HepG2 (cell line): ENCODE results near the gene AP4S1. TPM values are rescaled to one million over a fixed set of nuclear protein-coding genes. Genes with fewer than 3 reads are reported as not detected.
A peak's percentile ranks its signal among the peaks of the same experiment; 100 is the strongest.

Experiments
- ATAC-seq: fragments of 200-7000 bp; cut with Tn5 transposase; 3 replicates; pipeline ENCODE4 v1.9.1; 2020; ENCODE audit warnings: mild to moderate bottlenecking, moderate library complexity
- BruUV-seq: library from RNA; stranded (reverse); fragments of 400-500 nt; replicated peaks from 2 replicates; lab custom pipeline; 2021; lab: Mats Ljungman, UMichigan
- CTCF ChIA-PET: fragments of 300-600 bp; formaldehyde crosslinking; extraction: SDS; loops from one replicate; lab custom pipeline; 2021; ENCODE audit warnings: low total read pairs, inconsistent platforms, low intra/inter-chr PET ratio; lab: Yijun Ruan, JAX
- POLR2A ChIA-PET: fragments of 350-600 bp; sonication (Branson Sonifier 250); formaldehyde crosslinking; loops from one replicate; lab custom pipeline; 2020; ENCODE audit warnings: antibody characterized with exemption, inconsistent platforms; lab: Yijun Ruan, JAX
- DNase-seq: peaks from one replicate; pipeline ENCODE4 v3.0.0-alpha.2; 2015; ENCODE audit warnings: low spot score
- FAIRE-seq: peaks from 3 replicates; lab custom pipeline; 2011; peaks lifted over from hg19 to GRCh38; lab: Jason Lieb, UNC
- H2AFZ ChIP-seq: one replicate; pipeline ENCODE4 v1.6.1; 2011; ENCODE audit warnings: low read length, inconsistent platforms
- H3K27ac ChIP-seq: fragments of 300-600 bp; 3 replicates; pipeline ENCODE4 v1.8.0; 2011; ENCODE audit warnings: mixed run types, mild to moderate bottlenecking, mixed read lengths, low read length, inconsistent platforms; ENCODE audit not compliant: insufficient read depth; ENCODE audit errors: extremely low read length
- H3K27me3 ChIP-seq, 2 experiments: fragments of 200-600 bp in 1 of 2; 2 replicates in 1 of 2; 3 replicates in 1 of 2; pipeline versions ENCODE4 v1.6.0 to v1.8.0; 2011; ENCODE audit warnings: low read length in 2 of 2, mild to moderate bottlenecking in 2 of 2, moderate library complexity in 2 of 2, inconsistent platforms in 1 of 2; ENCODE audit not compliant: insufficient read depth in 2 of 2, control insufficient read depth in 1 of 2
- H3K36me3 ChIP-seq, 2 experiments: fragments of 200-600 bp in 1 of 2; replicated peaks in 1 of 2; 2 replicates in 1 of 2; 3 replicates in 1 of 2; pipeline versions ENCODE4 v1.5.1 to v1.8.0; 2011; ENCODE audit warnings: low read length in 2 of 2, inconsistent platforms in 1 of 2; ENCODE audit not compliant: insufficient read depth in 2 of 2, control insufficient read depth in 1 of 2
- H3K4me1 ChIP-seq: 2 replicates; pipeline ENCODE4 v1.5.1; 2012; ENCODE audit warnings: low read length, inconsistent platforms; ENCODE audit not compliant: insufficient read depth
- H3K4me2 ChIP-seq: 2 replicates; pipeline ENCODE4 v1.6.0; 2011; ENCODE audit warnings: low read depth, low read length, inconsistent platforms
- H3K4me3 ChIP-seq, 3 experiments: fragments of 200-600 bp in 1 of 3; sonication (generic), shearing (Covaris generic) in 1 of 3; replicated peaks in 1 of 3; 2 replicates each; pipeline ENCODE4 v1.5.1; 2011 to 2016; ENCODE audit warnings: low read length in 3 of 3, inconsistent platforms in 2 of 3, low read depth in 2 of 3, mild to moderate bottlenecking in 2 of 3, control low read depth in 1 of 3, mixed read lengths in 1 of 3; ENCODE audit not compliant: insufficient read depth in 1 of 3
- H3K79me2 ChIP-seq: one replicate; pipeline ENCODE4 v1.6.1; 2011; ENCODE audit warnings: low read length, inconsistent platforms; ENCODE audit not compliant: insufficient read depth
- H3K9ac ChIP-seq: 2 replicates; pipeline ENCODE4 v1.6.0; 2011; ENCODE audit warnings: mild to moderate bottlenecking, low read depth, low read length, inconsistent platforms; ENCODE audit not compliant: insufficient read depth
- H3K9me3 ChIP-seq: 2 replicates; pipeline ENCODE4 v1.5.1; 2012; ENCODE audit warnings: mild to moderate bottlenecking, low read length
- H4K20me1 ChIP-seq: 2 replicates; pipeline ENCODE4 v1.6.0; 2011; ENCODE audit warnings: inconsistent platforms, mild to moderate bottlenecking, low read length, moderate library complexity; ENCODE audit not compliant: insufficient read depth
- CSRNP1 ChIP-seq: sonication (generic); formaldehyde crosslinking; IDR thresholded peaks from 2 replicates; pipeline ENCODE4 v1.8.1; 2023; ENCODE audit warnings: mild to moderate bottlenecking, missing genetic modification reagents
- DMTF1 ChIP-seq: sonication (generic); formaldehyde crosslinking; IDR thresholded peaks from 2 replicates; pipeline ENCODE4 v1.4.0; 2020; ENCODE audit warnings: mild to moderate bottlenecking, missing genetic modification reagents
- FOXA3 ChIP-seq: IDR thresholded peaks from 2 replicates; pipeline ENCODE4 v1.6.1; 2016; ENCODE audit warnings: missing genetic modification reagents, missing compliant biosample characterization
- JARID2 ChIP-seq: sonication (generic); formaldehyde crosslinking; IDR thresholded peaks from 2 replicates; pipeline ENCODE4 v1.8.1; 2023; ENCODE audit warnings: missing genetic modification reagents, inconsistent platforms; ENCODE audit not compliant: insufficient replicate concordance
- MAX ChIP-seq: IDR thresholded peaks from 2 replicates; pipeline ENCODE4 v1.6.1; 2012; ENCODE audit warnings: inconsistent platforms
- MBD4 ChIP-seq: IDR thresholded peaks from 2 replicates; pipeline ENCODE4 v1.6.1; 2012; ENCODE audit warnings: low read length, inconsistent platforms, borderline replicate concordance
- REPIN1 ChIP-seq: sonication (generic); formaldehyde crosslinking; IDR thresholded peaks from 2 replicates; pipeline ENCODE4 v1.8.0; 2022; ENCODE audit warnings: missing genetic modification reagents, low read depth, mild to moderate bottlenecking, borderline replicate concordance
- SMAD9 ChIP-seq: sonication (generic); formaldehyde crosslinking; IDR thresholded peaks from 2 replicates; pipeline ENCODE4 v1.5.1; 2020; ENCODE audit warnings: mild to moderate bottlenecking, missing genetic modification reagents
- SNAPC5 ChIP-seq: sonication (generic); formaldehyde crosslinking; IDR thresholded peaks from 2 replicates; pipeline ENCODE4 v1.8.1; 2023; ENCODE audit warnings: mild to moderate bottlenecking, missing genetic modification reagents, borderline replicate concordance
- TCF7 ChIP-seq: sonication (generic); IDR thresholded peaks from 2 replicates; pipeline ENCODE4 v1.6.1; 2016; ENCODE audit warnings: antibody characterized with exemption, low read depth
- U2AF1 ChIP-seq: fragments of 200-400 bp; formaldehyde crosslinking; optimal IDR thresholded peaks from 2 replicates; pipeline ENCODE3; 2017; ENCODE audit warnings: mild to moderate bottlenecking, low read depth, low read length
- YEATS4 ChIP-seq: sonication (generic); formaldehyde crosslinking; IDR thresholded peaks from 2 replicates; pipeline ENCODE4 v1.4.0; 2020; ENCODE audit warnings: missing genetic modification reagents, borderline replicate concordance
- ZFY ChIP-seq: sonication (generic); formaldehyde crosslinking; IDR thresholded peaks from 2 replicates; pipeline ENCODE4 v1.4.0; 2020; ENCODE audit warnings: missing genetic modification reagents
- ZNF17 ChIP-seq: sonication (generic); formaldehyde crosslinking; IDR thresholded peaks from 2 replicates; pipeline ENCODE4 v1.5.0; 2020; ENCODE audit warnings: mild to moderate bottlenecking, missing genetic modification reagents
- ZNF296 ChIP-seq: sonication (generic); formaldehyde crosslinking; conservative IDR thresholded peaks from 2 replicates; pipeline ENCODE4 v1.5.0; 2020; ENCODE audit warnings: mild to moderate bottlenecking, missing genetic modification reagents
- ZNF350 ChIP-seq: sonication (generic); formaldehyde crosslinking; IDR thresholded peaks from 2 replicates; pipeline ENCODE4 v1.4.0; 2020; ENCODE audit warnings: mild to moderate bottlenecking, low read depth, missing genetic modification reagents, borderline replicate concordance
- ZNF713 ChIP-seq: sonication (generic); formaldehyde crosslinking; IDR thresholded peaks from 2 replicates; pipeline ENCODE4 v1.4.0; 2020; ENCODE audit warnings: mild to moderate bottlenecking, missing genetic modification reagents
- WGBS: methylation state at CpG from one replicate; pipeline ENCODE4 v1.1.6; 2017; ENCODE audit warnings: low lambda C conversion rate; 5-methylcytosine and 5-hydroxymethylcytosine counted together
- in situ Hi-C: cut with HindIII; loops from 2 replicates; pipeline ENCODE4 v1.10.0; 2017; ENCODE audit warnings: low pct_unique_long_range_greater_than_20kb; ENCODE audit not compliant: extremely low pct_ligation_motif_present
- intact Hi-C: fragments of 100-400 bp; cut with micrococcal nuclease; formaldehyde crosslinking; loops from one replicate; pipeline ENCODE4 v1.10.0; 2022; ENCODE audit not compliant: unreplicated experiment
- polyA plus RNA-seq, 8 experiments: library from polyadenylated mRNA; depleted of rRNA in 3 of 8; stranded (reverse) in 7 of 8; unstranded in 1 of 8; fragments of >200 nt; fragmentation: Illumina TruSeq in 4 of 8; extraction: Trizol in 4 of 8; gene quantifications; 2 replicates each; pipeline versions ENCODE4 v1.2.1 to v1.2.3, GENCODE V29; 2011 to 2016; ENCODE audit warnings: low read depth in 4 of 8, missing spikeins in 1 of 8, mixed read lengths in 1 of 8; ENCODE audit not compliant: insufficient read depth in 1 of 8
- total RNA-seq, 5 experiments: library from RNA; depleted of rRNA; stranded (reverse); fragments of >200 nt; fragmentation: Illumina TruSeq; extraction: Trizol; gene quantifications; 2 replicates each; pipeline ENCODE4 v1.2.3, GENCODE V29; 2016; ENCODE audit warnings: low read depth in 1 of 5

AP4S1 gene
- total and polyA plus RNA-seq, 2 of the 13 experiments (the other 11 are each of a cell fraction or from before 2014, with no cell fraction given): 3.9 to 21.1 TPM

- peak; percentile 88; the same call in 1 of the 2 replicates for TF ChIP-seq SMAD9 (CRISPR knock-in tag)
- TF ChIP-seq DMTF1 (CRISPR knock-in tag): no peak; the same call in 1 of the 2 replicates
- no peak for TF ChIP-seq ZNF17
- TF ChIP-seq JARID2 (CRISPR knock-in tag): no peak
- no peak for TF ChIP-seq MBD4
- peak; percentile 0; the same call in 1 of the 2 replicates for TF ChIP-seq FOXA3 (CRISPR knock-in tag)
Measured at GRCh38 chr14:31026450-31027235, 1.2 kb downstream of the AP4S1 start (continued).

GRCh38 chr14:31027847-31028246 lies 2.4 kb downstream of the AP4S1 start:
- no peak for FAIRE-seq
- H3K27me3 ChIP-seq: peaks cover 0 to 5% of the 10 kb centered on the region in 2 experiments; a peak in 1 of 5 replicates
- peaks cover 46% of the 10 kb centered on the region for H3K79me2 ChIP-seq
- ChIA-PET POLR2A (interaction anchor here (1.6 to 2.7 kb wide), 4 partner anchors 10 to 393 kb away, joined by 8 to 27 read pairs (median 12); partner anchors contain the start of gene HEATR5A), CTCF (no interaction called here)
- WGBS: 93% methylated on average over 1 of the region's 1 CpG
- peak overlapping the region; percentile 66 for H3K4me2 ChIP-seq
- H4K20me1 ChIP-seq: peaks cover 26% of the 10 kb centered on the region
- intact Hi-C loops: loop anchor here (2.0 to 5.0 kb wide), 3 partner anchors 25 to 179 kb away; partner anchors contain the start of gene HECTD1
- no peak overlapping the region for H2AFZ ChIP-seq
- ATAC-seq: no peak
- peak overlapping the region; percentile 96 to 97 (median 96); a peak in 4 of 6 replicates for H3K4me3 ChIP-seq
- H3K27ac ChIP-seq: peak overlapping the region; percentile 73
- H3K4me1 ChIP-seq: peaks cover 73% of the 10 kb centered on the region
- in situ Hi-C loops: loop anchor here (10.0 kb wide), 1 partner anchor 57 kb away; no protein-coding TSS in a partner anchor
- no peaks in the 10 kb centered on the region; a peak in 1 of 5 replicates for H3K36me3 ChIP-seq
- H3K9ac ChIP-seq: peak overlapping the region; percentile 99
- TF ChIP-seq REPIN1 (CRISPR knock-in tag) (0 out of 2 replicates have a peak, but pooled peaks have one; percentile 1), U2AF1 (no peak), MAX (no peak), ZFY (CRISPR knock-in tag) (no peak), ZNF713 (CRISPR knock-in tag) (no peak), SNAPC5 (CRISPR knock-in tag) (no peak), ZNF350 (CRISPR knock-in tag) (no peak), ZNF296 (CRISPR knock-in tag) (no peak), CSRNP1 (no peak), YEATS4 (CRISPR knock-in tag) (no peak), TCF7 (0 out of 2 replicates have a peak, but pooled peaks have one; percentile 3)
- no TSS peak for BruUV-seq
- H3K9me3 ChIP-seq: no peaks in the 10 kb centered on the region
- DNase-seq: no peak
